HepG2 (cell line): Measurements from ENCODE around the gene PHF2. TPM values are rescaled to one million over a fixed set of nuclear protein-coding genes. Genes with fewer than 3 reads are reported as not detected.

ENCODE experiments used
- CHD4 ChIP-seq: fragments of 200-600 bp; sonication (generic); IDR thresholded peaks from 2 replicates; pipeline ENCODE4 v1.7.0; 2017; ENCODE audit warnings: mild to moderate bottlenecking, low read length, borderline replicate concordance
- FOXC1 ChIP-seq: sonication (generic); formaldehyde crosslinking; IDR thresholded peaks from 2 replicates; pipeline ENCODE4 v1.8.0; 2022; ENCODE audit warnings: mild to moderate bottlenecking, missing genetic modification reagents, borderline replicate concordance
- FOXK1 ChIP-seq: sonication (generic); formaldehyde crosslinking; IDR thresholded peaks from 2 replicates; pipeline ENCODE4 v1.4.0; 2020; ENCODE audit warnings: low read depth, missing genetic modification reagents, borderline replicate concordance
- GFI1 ChIP-seq: sonication (generic); formaldehyde crosslinking; IDR thresholded peaks from 2 replicates; pipeline ENCODE4 v1.5.0; 2020; ENCODE audit warnings: missing genetic modification reagents, mild to moderate bottlenecking, borderline replicate concordance
- KAT8 ChIP-seq: IDR thresholded peaks from 2 replicates; pipeline ENCODE4 v1.6.1; 2016; ENCODE audit warnings: missing genetic modification reagents, missing compliant biosample characterization
- NR2F1 ChIP-seq, 2 experiments: fragments of 450-650 bp in 1 of 2; formaldehyde crosslinking in 1 of 2; IDR thresholded peaks; 2 replicates each; pipeline versions ENCODE4 v1.5.0 to v1.6.1; 2016 to 2020; ENCODE audit warnings: mild to moderate bottlenecking in 1 of 2, missing compliant biosample characterization in 1 of 2, missing genetic modification reagents in 1 of 2, moderate library complexity in 1 of 2
- NR3C1 ChIP-seq: sonication (generic); formaldehyde crosslinking; IDR thresholded peaks from 2 replicates; pipeline ENCODE4 v1.4.0; 2020; ENCODE audit warnings: missing genetic modification reagents
- RBM22 ChIP-seq: fragments of 200-400 bp; formaldehyde crosslinking; optimal IDR thresholded peaks from 2 replicates; pipeline ENCODE3; 2017; ENCODE audit warnings: mild to moderate bottlenecking, low read length, moderate library complexity
- ZBTB1 ChIP-seq: sonication (generic); formaldehyde crosslinking; IDR thresholded peaks from 2 replicates; pipeline ENCODE4 v1.4.0; 2020; ENCODE audit warnings: missing genetic modification reagents, borderline replicate concordance
- ZFAT ChIP-seq: sonication (generic); formaldehyde crosslinking; conservative IDR thresholded peaks from 2 replicates; pipeline ENCODE4 v1.8.1; 2023; ENCODE audit warnings: missing genetic modification reagents, inconsistent platforms
- ZNF121 ChIP-seq: sonication (generic); formaldehyde crosslinking; IDR thresholded peaks from 2 replicates; pipeline ENCODE4 v1.5.0; 2020; ENCODE audit warnings: mild to moderate bottlenecking, missing genetic modification reagents
- ZNF143 ChIP-seq: sonication (generic); formaldehyde crosslinking; IDR thresholded peaks from 2 replicates; pipeline ENCODE4 v1.4.0; 2020; ENCODE audit warnings: missing genetic modification reagents
- ZNF263 ChIP-seq: sonication (generic); formaldehyde crosslinking; IDR thresholded peaks from 2 replicates; pipeline ENCODE4 v1.4.0; 2020; ENCODE audit warnings: missing genetic modification reagents
- ZNF329 ChIP-seq: sonication (generic); formaldehyde crosslinking; IDR thresholded peaks from 2 replicates; pipeline ENCODE4 v1.9.0; 2021; ENCODE audit warnings: low read depth, mild to moderate bottlenecking, missing genetic modification reagents
- ZNF468 ChIP-seq: sonication (generic); formaldehyde crosslinking; IDR thresholded peaks from 2 replicates; pipeline ENCODE4 v1.8.0; 2022; ENCODE audit warnings: mild to moderate bottlenecking, moderate library complexity, missing genetic modification reagents
- polyA plus RNA-seq, 8 experiments: library from polyadenylated mRNA; depleted of rRNA in 3 of 8; stranded (reverse) in 7 of 8; unstranded in 1 of 8; fragments of >200 nt; fragmentation: Illumina TruSeq in 4 of 8; extraction: Trizol in 4 of 8; gene quantifications; 2 replicates each; pipeline versions ENCODE4 v1.2.1 to v1.2.3, GENCODE V29; 2011 to 2016; ENCODE audit warnings: low read depth in 4 of 8, missing spikeins in 1 of 8, mixed read lengths in 1 of 8; ENCODE audit not compliant: insufficient read depth in 1 of 8
- total RNA-seq, 5 experiments: library from RNA; depleted of rRNA; stranded (reverse); fragments of >200 nt; fragmentation: Illumina TruSeq; extraction: Trizol; gene quantifications; 2 replicates each; pipeline ENCODE4 v1.2.3, GENCODE V29; 2016; ENCODE audit warnings: low read depth in 1 of 5
- TF ChIP-seq, protein P1 (sequence below): sonication (generic); formaldehyde crosslinking; IDR thresholded peaks from 2 replicates; pipeline ENCODE4 v1.9.0; 2021; ENCODE audit warnings: mild to moderate bottlenecking, missing genetic modification reagents
- TF ChIP-seq, protein P2 (sequence below): sonication (generic); formaldehyde crosslinking; IDR thresholded peaks from 2 replicates; pipeline ENCODE4 v1.8.0; 2022; ENCODE audit warnings: missing genetic modification reagents, mild to moderate bottlenecking, borderline replicate concordance
- TF ChIP-seq, protein P3 (sequence below): sonication (generic); formaldehyde crosslinking; IDR thresholded peaks from 2 replicates; pipeline ENCODE4 v1.5.0; 2020; ENCODE audit warnings: missing genetic modification reagents
- TF ChIP-seq, protein P4 (sequence below): sonication (generic); formaldehyde crosslinking; IDR thresholded peaks from 2 replicates; pipeline ENCODE4 v1.4.0; 2020; ENCODE audit warnings: missing genetic modification reagents

PHF2 gene
- total and polyA plus RNA-seq, 2 of the 13 experiments (the other 11 are each of a cell fraction or from before 2014, with no cell fraction given): 6.6 to 9.1 TPM

DNA sequence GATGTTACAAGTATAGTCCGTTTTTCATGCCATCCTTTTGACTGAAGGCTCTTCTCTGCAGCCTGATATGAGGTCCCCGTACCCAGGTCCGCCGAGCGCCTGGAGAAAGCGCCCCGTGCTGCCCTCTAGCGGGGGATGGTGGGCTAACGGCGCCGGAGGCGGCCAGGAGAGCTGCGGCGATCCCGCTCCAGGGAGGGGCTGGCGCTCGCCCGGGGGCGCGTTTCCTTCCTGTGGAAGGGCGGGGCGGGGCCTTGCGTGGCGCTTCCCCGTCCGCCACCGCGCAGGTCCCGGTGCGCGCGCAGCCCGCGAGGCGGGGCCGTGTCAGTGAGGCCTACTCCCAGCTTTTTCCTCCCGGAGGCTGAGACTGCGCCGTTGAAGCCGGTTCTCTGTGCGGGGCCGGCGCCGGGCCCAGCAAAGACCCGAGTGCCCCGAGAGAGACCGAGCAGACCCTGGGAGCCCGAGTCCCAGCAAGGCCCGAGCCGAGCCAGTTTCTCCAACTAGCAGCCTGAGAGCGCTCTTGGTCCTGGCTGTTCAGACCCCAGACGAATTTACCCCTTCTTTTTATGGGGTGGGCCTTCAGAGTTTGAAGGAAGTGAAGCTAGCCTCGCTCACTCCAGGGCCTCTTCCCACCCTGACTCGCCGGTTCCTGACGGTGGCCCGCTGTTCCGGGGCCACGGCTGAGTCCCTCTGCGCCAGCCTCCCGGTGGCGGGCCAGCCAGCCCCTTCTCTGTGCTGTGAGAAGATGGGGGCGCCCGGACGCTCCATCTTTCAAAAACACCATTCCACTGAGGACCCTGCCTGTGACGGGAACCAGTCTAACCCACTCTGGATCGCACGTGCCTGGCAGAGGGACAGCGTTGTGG lies 9.7 kb upstream of the PHF2 start (continued):
- TF ChIP-seq, protein P1, sequence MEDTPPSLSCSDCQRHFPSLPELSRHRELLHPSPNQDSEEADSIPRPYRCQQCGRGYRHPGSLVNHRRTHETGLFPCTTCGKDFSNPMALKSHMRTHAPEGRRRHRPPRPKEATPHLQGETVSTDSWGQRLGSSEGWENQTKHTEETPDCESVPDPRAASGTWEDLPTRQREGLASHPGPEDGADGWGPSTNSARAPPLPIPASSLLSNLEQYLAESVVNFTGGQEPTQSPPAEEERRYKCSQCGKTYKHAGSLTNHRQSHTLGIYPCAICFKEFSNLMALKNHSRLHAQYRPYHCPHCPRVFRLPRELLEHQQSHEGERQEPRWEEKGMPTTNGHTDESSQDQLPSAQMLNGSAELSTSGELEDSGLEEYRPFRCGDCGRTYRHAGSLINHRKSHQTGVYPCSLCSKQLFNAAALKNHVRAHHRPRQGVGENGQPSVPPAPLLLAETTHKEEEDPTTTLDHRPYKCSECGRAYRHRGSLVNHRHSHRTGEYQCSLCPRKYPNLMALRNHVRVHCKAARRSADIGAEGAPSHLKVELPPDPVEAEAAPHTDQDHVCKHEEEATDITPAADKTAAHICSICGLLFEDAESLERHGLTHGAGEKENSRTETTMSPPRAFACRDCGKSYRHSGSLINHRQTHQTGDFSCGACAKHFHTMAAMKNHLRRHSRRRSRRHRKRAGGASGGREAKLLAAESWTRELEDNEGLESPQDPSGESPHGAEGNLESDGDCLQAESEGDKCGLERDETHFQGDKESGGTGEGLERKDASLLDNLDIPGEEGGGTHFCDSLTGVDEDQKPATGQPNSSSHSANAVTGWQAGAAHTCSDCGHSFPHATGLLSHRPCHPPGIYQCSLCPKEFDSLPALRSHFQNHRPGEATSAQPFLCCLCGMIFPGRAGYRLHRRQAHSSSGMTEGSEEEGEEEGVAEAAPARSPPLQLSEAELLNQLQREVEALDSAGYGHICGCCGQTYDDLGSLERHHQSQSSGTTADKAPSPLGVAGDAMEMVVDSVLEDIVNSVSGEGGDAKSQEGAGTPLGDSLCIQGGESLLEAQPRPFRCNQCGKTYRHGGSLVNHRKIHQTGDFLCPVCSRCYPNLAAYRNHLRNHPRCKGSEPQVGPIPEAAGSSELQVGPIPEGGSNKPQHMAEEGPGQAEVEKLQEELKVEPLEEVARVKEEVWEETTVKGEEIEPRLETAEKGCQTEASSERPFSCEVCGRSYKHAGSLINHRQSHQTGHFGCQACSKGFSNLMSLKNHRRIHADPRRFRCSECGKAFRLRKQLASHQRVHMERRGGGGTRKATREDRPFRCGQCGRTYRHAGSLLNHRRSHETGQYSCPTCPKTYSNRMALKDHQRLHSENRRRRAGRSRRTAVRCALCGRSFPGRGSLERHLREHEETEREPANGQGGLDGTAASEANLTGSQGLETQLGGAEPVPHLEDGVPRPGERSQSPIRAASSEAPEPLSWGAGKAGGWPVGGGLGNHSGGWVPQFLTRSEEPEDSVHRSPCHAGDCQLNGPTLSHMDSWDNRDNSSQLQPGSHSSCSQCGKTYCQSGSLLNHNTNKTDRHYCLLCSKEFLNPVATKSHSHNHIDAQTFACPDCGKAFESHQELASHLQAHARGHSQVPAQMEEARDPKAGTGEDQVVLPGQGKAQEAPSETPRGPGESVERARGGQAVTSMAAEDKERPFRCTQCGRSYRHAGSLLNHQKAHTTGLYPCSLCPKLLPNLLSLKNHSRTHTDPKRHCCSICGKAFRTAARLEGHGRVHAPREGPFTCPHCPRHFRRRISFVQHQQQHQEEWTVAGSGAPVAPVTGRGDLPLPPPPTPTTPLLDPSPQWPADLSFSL (CRISPR knock-in tag): no peak
- TF ChIP-seq NR2F1 (CRISPR knock-in tag; IDR thresholded peaks at IDR 0.05) (no peak), ZNF329 (CRISPR knock-in tag) (peak; percentile 43; the same call in 1 of the 2 replicates), ZNF468 (CRISPR knock-in tag) (no peak), ZNF263 (no peak), GFI1 (CRISPR knock-in tag) (no peak), NR3C1 (CRISPR knock-in tag) (no peak), FOXK1 (CRISPR knock-in tag) (0 out of 2 replicates have a peak, but pooled peaks have one; percentile 62), ZNF121 (no peak; the same call in 1 of the 2 replicates), CHD4 (no peak), KAT8 (CRISPR knock-in tag) (peak; percentile 85), RBM22 (peak; percentile 98), ZFAT (CRISPR knock-in tag) (0 out of 2 replicates have a peak, but pooled peaks have one; percentile 74), FOXC1 (CRISPR knock-in tag) (peak; percentile 75), ZNF143 (peak; percentile 77), ZBTB1 (no peak)
- TF ChIP-seq, protein P2, sequence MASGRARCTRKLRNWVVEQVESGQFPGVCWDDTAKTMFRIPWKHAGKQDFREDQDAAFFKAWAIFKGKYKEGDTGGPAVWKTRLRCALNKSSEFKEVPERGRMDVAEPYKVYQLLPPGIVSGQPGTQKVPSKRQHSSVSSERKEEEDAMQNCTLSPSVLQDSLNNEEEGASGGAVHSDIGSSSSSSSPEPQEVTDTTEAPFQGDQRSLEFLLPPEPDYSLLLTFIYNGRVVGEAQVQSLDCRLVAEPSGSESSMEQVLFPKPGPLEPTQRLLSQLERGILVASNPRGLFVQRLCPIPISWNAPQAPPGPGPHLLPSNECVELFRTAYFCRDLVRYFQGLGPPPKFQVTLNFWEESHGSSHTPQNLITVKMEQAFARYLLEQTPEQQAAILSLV (CRISPR knock-in tag): no peak
- TF ChIP-seq, protein P3, sequence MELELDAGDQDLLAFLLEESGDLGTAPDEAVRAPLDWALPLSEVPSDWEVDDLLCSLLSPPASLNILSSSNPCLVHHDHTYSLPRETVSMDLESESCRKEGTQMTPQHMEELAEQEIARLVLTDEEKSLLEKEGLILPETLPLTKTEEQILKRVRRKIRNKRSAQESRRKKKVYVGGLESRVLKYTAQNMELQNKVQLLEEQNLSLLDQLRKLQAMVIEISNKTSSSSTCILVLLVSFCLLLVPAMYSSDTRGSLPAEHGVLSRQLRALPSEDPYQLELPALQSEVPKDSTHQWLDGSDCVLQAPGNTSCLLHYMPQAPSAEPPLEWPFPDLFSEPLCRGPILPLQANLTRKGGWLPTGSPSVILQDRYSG: 0 out of 2 replicates have a peak, but pooled peaks have one; percentile 66
- TF ChIP-seq, protein P4, sequence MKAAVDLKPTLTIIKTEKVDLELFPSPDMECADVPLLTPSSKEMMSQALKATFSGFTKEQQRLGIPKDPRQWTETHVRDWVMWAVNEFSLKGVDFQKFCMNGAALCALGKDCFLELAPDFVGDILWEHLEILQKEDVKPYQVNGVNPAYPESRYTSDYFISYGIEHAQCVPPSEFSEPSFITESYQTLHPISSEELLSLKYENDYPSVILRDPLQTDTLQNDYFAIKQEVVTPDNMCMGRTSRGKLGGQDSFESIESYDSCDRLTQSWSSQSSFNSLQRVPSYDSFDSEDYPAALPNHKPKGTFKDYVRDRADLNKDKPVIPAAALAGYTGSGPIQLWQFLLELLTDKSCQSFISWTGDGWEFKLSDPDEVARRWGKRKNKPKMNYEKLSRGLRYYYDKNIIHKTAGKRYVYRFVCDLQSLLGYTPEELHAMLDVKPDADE (CRISPR knock-in tag): peak; percentile 79; the same call in 1 of the 2 replicates
